Measurements from ENCODE around the gene ZNF492. TPM values are rescaled to one million over a fixed set of nuclear protein-coding genes. Genes with fewer than 3 reads are reported as not detected.

ZNF492 gene
- total RNA-seq, 2 experiments from 2014 or later, result 1.5 to 1.6 TPM

Other genes with a start within 250 kb of the ZNF492 start
- gene ZNF98, start 212.0 kb upstream of the ZNF492 start, total RNA-seq, result not detected
- not detected for gene ZNF99, start 149.8 kb downstream of the ZNF492 start, total RNA-seq
- not detected for gene ZNF723, start 198.0 kb downstream of the ZNF492 start, total RNA-seq

All from CD8-positive, alpha-beta T cell (primary cell).